Activated CD8-positive, alpha-beta T cell treated with anti-CD3 and anti-CD28 coated beads for 36 hours (primary cell): ENCODE data around the gene SSTR5. TPM values are rescaled to one million over a fixed set of nuclear protein-coding genes. Genes with fewer than 3 reads are reported as not detected.

ENCODE experiments used
- ATAC-seq: fragments of 200-7000 bp; cut with Tn5 transposase; one replicate; pipeline ENCODE4 v1.10.0; 2021; ENCODE audit warnings: mild to moderate bottlenecking, moderate library complexity
- CTCF ChIA-PET: fragments of 350-600 bp; sonication (Branson Sonifier 250); formaldehyde crosslinking; loops from one replicate; lab custom pipeline; 2021; ENCODE audit warnings: antibody characterized with exemption; lab: Charles Lee
- POLR2A ChIA-PET: fragments of 350-600 bp; sonication (Branson Sonifier 250); formaldehyde crosslinking; loops from one replicate; lab custom pipeline; 2021; ENCODE audit warnings: antibody characterized with exemption; lab: Charles Lee
- DNase-seq: peaks from one replicate; pipeline ENCODE4 v3.0.0-alpha.2; 2020
- H3K27ac Mint-ChIP-seq: one replicate; pipeline ENCODE4 v1.8.0; 2021; ENCODE audit warnings: mild to moderate bottlenecking, mixed read lengths
- H3K27me3 Mint-ChIP-seq: one replicate; pipeline ENCODE4 v1.8.0; 2021; ENCODE audit warnings: mixed read lengths
- H3K36me3 Mint-ChIP-seq: one replicate; pipeline ENCODE4 v1.8.0; 2021; ENCODE audit warnings: low read depth, mixed read lengths
- H3K4me1 Mint-ChIP-seq: one replicate; pipeline ENCODE4 v1.8.0; 2021; ENCODE audit warnings: low read depth, mixed read lengths
- H3K4me3 Mint-ChIP-seq: one replicate; pipeline ENCODE4 v1.8.0; 2021; ENCODE audit warnings: mild to moderate bottlenecking, moderate library complexity, mixed read lengths
- H3K9me3 Mint-ChIP-seq: one replicate; pipeline ENCODE4 v1.8.0; 2021; ENCODE audit warnings: mixed read lengths
- CTCF ChIP-seq: fragments of 200-600 bp; IDR thresholded peaks from one replicate; pipeline ENCODE4 v1.8.0; 2022; ENCODE audit warnings: antibody characterized with exemption, mild to moderate bottlenecking
- intact Hi-C: fragments of 100-400 bp; cut with micrococcal nuclease; formaldehyde crosslinking; loops from one replicate; pipeline ENCODE4 v1.10.0; 2022
- total RNA-seq, 2 experiments: library from RNA; stranded (reverse); gene quantifications; one replicate each; pipeline ENCODE4 v1.2.3, GENCODE V29; 2021

SSTR5 gene
- total RNA-seq, 2 experiments from 2014 or later = not detected

GRCh38 chr16:1096169-1097082 is 23.9 kb downstream of the SSTR5 start, which contains the start of gene C1QTNF8:
TSS of gene C1QTNF8 (minus strand) at chr16:1096244. CDS start at chr16:1094922, 1,322 bp downstream.
- ChIA-PET POLR2A (no interaction called here), CTCF (no interaction called here)
- peaks cover 5% of the 10 kb centered on the region for H3K9me3 Mint-ChIP-seq
- intact Hi-C loops = no loop called here
- H3K36me3 Mint-ChIP-seq = peaks cover 3% of the 10 kb centered on the region
- ATAC-seq = no peak
- H3K4me3 Mint-ChIP-seq = no peak within 1 kb of the TSS
- no peak for TF ChIP-seq CTCF
- no peaks in the 10 kb centered on the region for H3K27me3 Mint-ChIP-seq
- no peaks in the 10 kb centered on the region for H3K4me1 Mint-ChIP-seq
- no peak for DNase-seq
- H3K27ac Mint-ChIP-seq = no peak within 1 kb of the TSS

- H3K27ac Mint-ChIP-seq = no peak overlapping the region
- H3K27me3 Mint-ChIP-seq = no peaks in the 10 kb centered on the region
- H3K36me3 Mint-ChIP-seq = peaks cover under 1% of the 10 kb centered on the region
- no peaks in the 10 kb centered on the region for H3K4me1 Mint-ChIP-seq
- ATAC-seq = no peak
- ChIA-PET POLR2A (no interaction called here), CTCF (no interaction called here)
- peaks cover 3% of the 10 kb centered on the region for H3K9me3 Mint-ChIP-seq
- intact Hi-C loops = no loop called here
- no peak for TF ChIP-seq CTCF
- DNase-seq = no peak
- no peak overlapping the region for H3K4me3 Mint-ChIP-seq
These were observed 24.6 kb downstream of the SSTR5 start for GRCh38 chr16:1097156-1097555.

GRCh38 chr16:1097800-1098199 is 25.3 kb downstream of the SSTR5 start:
- intact Hi-C loops = no loop called here
- TF ChIP-seq CTCF = no peak
- Mint-ChIP-seq H3K27me3 (no peaks in the 10 kb centered on the region), H3K4me1 (no peaks in the 10 kb centered on the region), H3K27ac (no peak overlapping the region), H3K9me3 (peaks cover 2% of the 10 kb centered on the region), H3K4me3 (no peak overlapping the region), H3K36me3 (no peaks in the 10 kb centered on the region)
- POLR2A ChIA-PET = no interaction called here
- ATAC-seq (no peak), DNase-seq (no peak)
- CTCF ChIA-PET = no interaction called here

- ChIA-PET POLR2A (interaction anchor here (1.1 kb wide), 1 partner anchor 210 kb away, joined by 3 read pairs; no protein-coding TSS in a partner anchor), CTCF (no interaction called here)
- Mint-ChIP-seq H3K27me3 (no peaks in the 10 kb centered on the region), H3K27ac (no peak overlapping the region), H3K4me1 (no peaks in the 10 kb centered on the region), H3K4me3 (no peak overlapping the region), H3K36me3 (no peaks in the 10 kb centered on the region), H3K9me3 (peaks cover 1% of the 10 kb centered on the region)
- ATAC-seq = no peak
- DNase-seq = no peak
- TF ChIP-seq CTCF = no peak
- intact Hi-C loops = no loop called here
These were observed 25.9 kb downstream of the SSTR5 start for GRCh38 chr16:1098266-1098991.
